Keratinocyte (primary cell): ENCODE measurements around the gene COTL1. TPM values are rescaled to one million over a fixed set of nuclear protein-coding genes. Genes with fewer than 3 reads are reported as not detected.

Experiments
- DNase-seq: peaks from one replicate; pipeline ENCODE4 v3.0.0-alpha.2; 2011; ENCODE audit warnings: low read depth, missing footprints, low spot score
- FAIRE-seq: peaks from 2 replicates; lab custom pipeline; 2011; peaks lifted over from hg19 to GRCh38; lab: Jason Lieb, UNC
- H2AFZ ChIP-seq: 2 replicates; pipeline ENCODE4 v1.6.0; 2012; ENCODE audit warnings: low read length, control low read depth, inconsistent platforms; ENCODE audit not compliant: control insufficient read depth
- H3K27ac ChIP-seq: 2 replicates; pipeline ENCODE4 v1.5.1; 2011; ENCODE audit warnings: low read length; ENCODE audit not compliant: control insufficient read depth, insufficient read depth
- H3K27me3 ChIP-seq: 3 replicates; pipeline ENCODE4 v1.6.0; 2011; ENCODE audit warnings: low read length; ENCODE audit not compliant: control insufficient read depth, insufficient read depth; ENCODE audit errors: extremely low read depth
- H3K36me3 ChIP-seq, 2 experiments: 2 replicates in 1 of 2; 3 replicates in 1 of 2; pipeline ENCODE4 v1.5.1; 2011; ENCODE audit warnings: low read length in 2 of 2, mild to moderate bottlenecking in 1 of 2; ENCODE audit not compliant: control insufficient read depth in 2 of 2, insufficient read depth in 2 of 2; ENCODE audit errors: extremely low read depth in 1 of 2
- H3K4me1 ChIP-seq: 3 replicates; pipeline ENCODE4 v1.5.1; 2011; ENCODE audit warnings: low read length; ENCODE audit not compliant: control insufficient read depth, insufficient read depth; ENCODE audit errors: extremely low read depth
- H3K4me2 ChIP-seq: 3 replicates; pipeline ENCODE4 v1.6.0; 2011; ENCODE audit warnings: low read depth, low read length; ENCODE audit not compliant: control insufficient read depth, insufficient read depth; ENCODE audit errors: extremely low read depth
- H3K4me3 ChIP-seq, 3 experiments: fragments of 200-600 bp in 1 of 3; sonication (generic) in 1 of 3; 2 replicates in 2 of 3; 3 replicates in 1 of 3; pipeline ENCODE4 v1.5.1; 2011 to 2016; ENCODE audit warnings: low read length in 3 of 3, mild to moderate bottlenecking in 3 of 3, control low read depth in 2 of 3, inconsistent platforms in 1 of 3, low read depth in 1 of 3, mixed read lengths in 1 of 3, mixed run types in 1 of 3, moderate library complexity in 1 of 3; ENCODE audit not compliant: control insufficient read depth in 2 of 3, insufficient read depth in 2 of 3; ENCODE audit errors: extremely low read depth in 1 of 3
- H3K79me2 ChIP-seq: 2 replicates; pipeline ENCODE4 v1.6.0; 2012; ENCODE audit warnings: low read length; ENCODE audit not compliant: control insufficient read depth, insufficient read depth
- H3K9ac ChIP-seq: 3 replicates; pipeline ENCODE4 v1.6.0; 2011; ENCODE audit warnings: low read length; ENCODE audit not compliant: control insufficient read depth, insufficient read depth; ENCODE audit errors: extremely low read depth
- H3K9me1 ChIP-seq: 3 replicates; pipeline ENCODE4 v1.6.0; 2011; ENCODE audit warnings: low read length; ENCODE audit not compliant: control insufficient read depth, insufficient read depth; ENCODE audit errors: extremely low read depth
- H3K9me3 ChIP-seq: 2 replicates; pipeline ENCODE4 v1.5.1; 2012; ENCODE audit warnings: low read depth, low read length; ENCODE audit not compliant: control insufficient read depth
- H4K20me1 ChIP-seq: 3 replicates; pipeline ENCODE4 v1.6.0; 2011; ENCODE audit warnings: low read length; ENCODE audit not compliant: control insufficient read depth, insufficient read depth; ENCODE audit errors: extremely low read depth
- EZH2 ChIP-seq: IDR thresholded peaks from one replicate; pipeline ENCODE4 v1.6.1; 2012; ENCODE audit warnings: inconsistent platforms, mild to moderate bottlenecking, low read length, moderate library complexity
- dilution Hi-C: fragments of 300-500 bp; cut with MboI; formaldehyde crosslinking; loops from one replicate; pipeline ENCODE4 v1.7.0; 2020; ENCODE audit warnings: low sequenced_read_pairs; ENCODE audit not compliant: extremely low pct_ligation_motif_present
- polyA plus RNA-seq, 5 experiments: library from polyadenylated mRNA; depleted of rRNA in 3 of 5; stranded (reverse) in 3 of 5; stranded (forward) in 1 of 5; unstranded in 1 of 5; fragments of >200 nt; gene quantifications; 1 replicate in 1 of 5; 2 replicates in 3 of 5; 3 replicates in 1 of 5; pipeline versions ENCODE4 v1.2.1 to v1.2.3, GENCODE V29; 2011 to 2012; ENCODE audit warnings: missing spikeins in 2 of 5, low read depth in 1 of 5, low replicate concordance in 1 of 5
- TF ChIP-seq, protein P1 (sequence below), 3 experiments: IDR thresholded peaks in 1 of 3; conservative IDR thresholded peaks in 1 of 3; optimal IDR thresholded peaks in 1 of 3; 2 replicates in 2 of 3; 3 replicates in 1 of 3; pipeline versions ENCODE3 to v1.5.1; 2011; ENCODE audit warnings: low read length in 3 of 3, mild to moderate bottlenecking in 3 of 3, moderate library complexity in 2 of 3, control low read depth in 1 of 3, inconsistent platforms in 1 of 3; ENCODE audit not compliant: insufficient read depth in 2 of 3; ENCODE audit errors: extremely low read depth in 1 of 3

Gene COTL1
- polyA plus RNA-seq, 1 donor (not counting 4 experiments of a cell fraction or from before 2014, with no cell fraction given), result 116 TPM

DNA sequence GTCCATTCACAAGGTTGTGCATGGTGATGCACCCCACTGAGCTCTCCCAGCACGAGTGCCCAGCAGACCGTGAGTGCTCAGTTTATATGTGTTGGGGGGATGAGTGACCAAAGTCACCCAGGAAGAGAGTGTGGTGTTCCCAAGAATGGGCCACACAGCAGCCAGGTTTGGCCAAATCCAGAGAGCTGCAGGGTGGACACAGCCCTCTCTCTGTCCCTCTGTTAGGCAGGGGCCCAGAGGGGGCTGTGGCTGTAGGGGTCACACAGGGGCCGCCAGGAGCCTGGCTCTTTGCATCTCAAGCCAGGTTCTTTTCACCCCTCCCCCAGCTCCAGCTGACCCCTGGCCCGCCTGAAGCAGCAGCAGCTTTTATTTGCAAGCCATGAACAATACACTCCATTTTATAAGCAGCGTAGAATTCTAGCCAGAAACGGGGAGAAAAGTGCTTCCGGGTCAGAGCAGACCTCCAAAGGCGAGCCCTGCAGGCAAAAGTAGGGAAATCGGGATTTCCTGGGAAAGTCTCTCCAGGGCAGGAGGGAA lies 13.3 kb downstream of the COTL1 start:
- Histone ChIP-seq H3K36me3 (peaks cover 11 to 17% of the 10 kb centered on the region in 2 experiments), H3K4me3 (no peak overlapping the region), H3K4me2 (no peak overlapping the region), H3K27me3 (no peaks in the 10 kb centered on the region), H3K4me1 (peaks cover 28% of the 10 kb centered on the region), H3K9me1 (peaks cover 3% of the 10 kb centered on the region), H2AFZ (no peak overlapping the region), H3K9me3 (no peaks in the 10 kb centered on the region), H3K27ac (no peak overlapping the region), H3K9ac (no peak overlapping the region), H3K79me2 (peaks cover 95% of the 10 kb centered on the region), H4K20me1 (peaks cover 33% of the 10 kb centered on the region)
- dilution Hi-C loops, result no loop called here
- FAIRE-seq, result no peak
- TF ChIP-seq, protein P1, sequence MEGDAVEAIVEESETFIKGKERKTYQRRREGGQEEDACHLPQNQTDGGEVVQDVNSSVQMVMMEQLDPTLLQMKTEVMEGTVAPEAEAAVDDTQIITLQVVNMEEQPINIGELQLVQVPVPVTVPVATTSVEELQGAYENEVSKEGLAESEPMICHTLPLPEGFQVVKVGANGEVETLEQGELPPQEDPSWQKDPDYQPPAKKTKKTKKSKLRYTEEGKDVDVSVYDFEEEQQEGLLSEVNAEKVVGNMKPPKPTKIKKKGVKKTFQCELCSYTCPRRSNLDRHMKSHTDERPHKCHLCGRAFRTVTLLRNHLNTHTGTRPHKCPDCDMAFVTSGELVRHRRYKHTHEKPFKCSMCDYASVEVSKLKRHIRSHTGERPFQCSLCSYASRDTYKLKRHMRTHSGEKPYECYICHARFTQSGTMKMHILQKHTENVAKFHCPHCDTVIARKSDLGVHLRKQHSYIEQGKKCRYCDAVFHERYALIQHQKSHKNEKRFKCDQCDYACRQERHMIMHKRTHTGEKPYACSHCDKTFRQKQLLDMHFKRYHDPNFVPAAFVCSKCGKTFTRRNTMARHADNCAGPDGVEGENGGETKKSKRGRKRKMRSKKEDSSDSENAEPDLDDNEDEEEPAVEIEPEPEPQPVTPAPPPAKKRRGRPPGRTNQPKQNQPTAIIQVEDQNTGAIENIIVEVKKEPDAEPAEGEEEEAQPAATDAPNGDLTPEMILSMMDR (optimal IDR thresholded peaks at IDR 0.05 in 1 of 3, IDR thresholded peaks at IDR 0.05 in 1 of 3, conservative IDR thresholded peaks at IDR 0.05 in 1 of 3; ENCODE audit: extremely low read depth in 1 of 3, insufficient read depth in 2 of 3, low read length in 3 of 3), result no peak
- TF ChIP-seq EZH2, result no peak
- DNase-seq, result no peak

DNA sequence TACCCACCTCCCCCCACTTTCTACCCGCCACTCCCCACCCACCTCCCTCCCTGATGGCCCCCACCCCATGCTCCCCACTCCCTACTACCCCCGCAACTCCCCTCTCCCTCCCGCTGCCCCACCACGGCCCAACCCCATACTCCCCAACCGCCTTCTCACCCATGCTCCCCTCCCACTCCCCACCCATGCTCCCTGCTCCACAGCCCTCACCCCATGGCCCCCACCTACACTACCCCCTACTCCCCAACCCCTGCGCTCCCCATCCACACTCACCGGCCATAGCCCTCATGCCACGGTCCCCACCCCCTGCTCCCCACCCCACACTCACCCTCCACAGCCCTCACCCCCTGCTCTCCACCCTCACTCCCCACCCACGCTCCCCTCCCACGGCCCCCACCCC lies 13.9 kb downstream of the COTL1 start:
- H3K9me1 ChIP-seq, result peaks cover 3% of the 10 kb centered on the region
- H3K4me3 ChIP-seq, result no peak overlapping the region
- no peak overlapping the region for H2AFZ ChIP-seq
- no peak overlapping the region for H3K4me2 ChIP-seq
- TF ChIP-seq, protein P1 (optimal IDR thresholded peaks at IDR 0.05 in 1 of 3, IDR thresholded peaks at IDR 0.05 in 1 of 3, conservative IDR thresholded peaks at IDR 0.05 in 1 of 3; ENCODE audit: extremely low read depth in 1 of 3, insufficient read depth in 2 of 3, low read length in 3 of 3), result no peak
- TF ChIP-seq EZH2, result no peak
- dilution Hi-C loops, result no loop called here
- H3K36me3 ChIP-seq, result peaks cover 6 to 17% of the 10 kb centered on the region in 2 experiments
- peaks cover 28% of the 10 kb centered on the region for H3K4me1 ChIP-seq
- DNase-seq (no peak), FAIRE-seq (no peak)
- H3K27me3 ChIP-seq, result no peaks in the 10 kb centered on the region
- no peaks in the 10 kb centered on the region for H3K9me3 ChIP-seq
- no peak overlapping the region for H3K9ac ChIP-seq
- peaks cover 95% of the 10 kb centered on the region for H3K79me2 ChIP-seq
- H4K20me1 ChIP-seq, result peaks cover 32% of the 10 kb centered on the region
- H3K27ac ChIP-seq, result no peak overlapping the region
